Measurements from ENCODE around the gene DNAAF1. TPM values are rescaled to one million over a fixed set of nuclear protein-coding genes. Genes with fewer than 3 reads are reported as not detected.

DNAAF1 gene
- polyA plus RNA-seq, 1 of the 3 experiments (the other 2 are of a cell fraction): 0.35 TPM

DNA sequence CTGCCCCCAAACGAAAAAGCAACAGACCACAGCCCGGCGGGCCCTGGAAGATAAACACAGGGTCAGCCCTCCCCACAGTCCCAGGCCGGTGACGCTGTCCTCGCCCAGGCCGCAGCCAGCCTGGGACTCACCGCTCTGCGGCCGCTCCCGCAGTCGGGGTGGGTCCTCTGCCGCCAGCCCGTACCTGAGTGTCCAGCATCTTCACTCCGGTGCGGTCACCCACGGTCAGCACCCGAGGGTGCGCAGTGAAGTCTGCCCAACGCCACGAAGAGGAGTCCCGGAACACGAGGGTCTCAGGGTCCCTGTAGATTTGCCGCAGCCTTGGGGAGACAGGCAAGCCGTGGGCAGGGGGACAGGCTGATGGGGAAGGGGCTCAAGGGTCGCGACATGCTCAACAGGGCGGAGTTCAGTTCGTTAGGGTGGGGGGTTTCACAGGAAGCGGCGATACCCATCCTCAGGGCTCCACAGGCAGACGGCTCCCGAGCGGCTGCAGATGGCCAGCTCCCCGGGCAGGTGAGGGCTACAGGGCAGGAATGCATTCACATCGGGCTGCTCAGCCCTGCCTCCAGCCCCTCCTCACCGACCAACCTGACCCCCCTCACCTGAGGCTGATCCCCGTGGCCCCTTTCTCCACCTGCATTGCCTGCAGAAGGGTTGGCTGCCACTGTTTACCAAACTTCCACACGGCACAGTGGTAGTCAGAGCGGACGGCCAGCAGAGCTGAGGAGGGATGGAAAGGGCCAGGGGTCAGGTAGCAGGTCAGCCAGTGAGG lies 36.2 kb downstream of the DNAAF1 start:
- H3K9me3 ChIP-seq: no peaks in the 10 kb centered on the region
- H2AFZ ChIP-seq (ENCODE audit: low read depth): no peak overlapping the region
- ChIA-PET POLR2A (no interaction called here), CTCF (interaction anchor here (1.0 to 1.2 kb wide), 2 partner anchors 98 to 115 kb away, joined by 3 to 6 read pairs; no protein-coding TSS in a partner anchor)
- H3K36me3 ChIP-seq (replicated peaks in 1 of 2; ENCODE audit: control insufficient read depth in 1 of 2, insufficient read depth in 2 of 2, low read length in 1 of 2): peaks cover 0 to 65% of the 10 kb centered on the region in 2 experiments
- H3K4me1 ChIP-seq (ENCODE audit: control insufficient read depth in 1 of 2, insufficient read depth in 2 of 2, low read depth in 1 of 2, low read length in 1 of 2): peaks cover 0 to 11% of the 10 kb centered on the region in 2 experiments; a peak in 1 of 4 replicates
- no peaks in the 10 kb centered on the region for H3F3A ChIP-seq (replicated peaks; ENCODE audit: insufficient read depth)
- H3K27ac ChIP-seq (ENCODE audit: low read depth in 2 of 2, low read length in 1 of 2): no peak overlapping the region
- no peaks in the 10 kb centered on the region for H3K27me3 ChIP-seq (ENCODE audit: insufficient read depth)
- H4K20me1 ChIP-seq (ENCODE audit: insufficient read depth): 0 out of 2 replicates have a peak, but pooled peaks cover 5% of the 10 kb centered on the region
- TF ChIP-seq JUND (IDR thresholded peaks at IDR 0.05) (no peak), GABPA (IDR thresholded peaks at IDR 0.05; ENCODE audit: low read depth) (no peak), MAX (IDR thresholded peaks at IDR 0.05; ENCODE audit: low read depth) (no peak), TEAD4 (IDR thresholded peaks at IDR 0.05; ENCODE audit: borderline replicate concordance, insufficient read depth) (no peak), FOXM1 (IDR thresholded peaks at IDR 0.05; ENCODE audit: low read depth) (no peak), RXRA (IDR thresholded peaks at IDR 0.05; ENCODE audit: borderline replicate concordance, low read depth) (no peak), SIN3A (IDR thresholded peaks at IDR 0.05; ENCODE audit: borderline replicate concordance, low read depth, low read length) (no peak), CTCF (IDR thresholded peaks at IDR 0.05) (no peak), RAD21 (IDR thresholded peaks at IDR 0.05; ENCODE audit: low read length) (no peak), MEF2A (IDR thresholded peaks at IDR 0.05; ENCODE audit: borderline replicate concordance, low read depth) (no peak), ELF1 (IDR thresholded peaks at IDR 0.05) (no peak), REST (IDR thresholded peaks at IDR 0.05; ENCODE audit: low read depth, low read length) (no peak), CHD2 (IDR thresholded peaks at IDR 0.05; ENCODE audit: low read length, partially characterized antibody) (no peak)
- TF ChIP-seq, protein P1, sequence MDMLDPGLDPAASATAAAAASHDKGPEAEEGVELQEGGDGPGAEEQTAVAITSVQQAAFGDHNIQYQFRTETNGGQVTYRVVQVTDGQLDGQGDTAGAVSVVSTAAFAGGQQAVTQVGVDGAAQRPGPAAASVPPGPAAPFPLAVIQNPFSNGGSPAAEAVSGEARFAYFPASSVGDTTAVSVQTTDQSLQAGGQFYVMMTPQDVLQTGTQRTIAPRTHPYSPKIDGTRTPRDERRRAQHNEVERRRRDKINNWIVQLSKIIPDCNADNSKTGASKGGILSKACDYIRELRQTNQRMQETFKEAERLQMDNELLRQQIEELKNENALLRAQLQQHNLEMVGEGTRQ (IDR thresholded peaks at IDR 0.05; ENCODE audit: borderline replicate concordance, low read depth, low read length): no peak
- TF ChIP-seq, protein P2, sequence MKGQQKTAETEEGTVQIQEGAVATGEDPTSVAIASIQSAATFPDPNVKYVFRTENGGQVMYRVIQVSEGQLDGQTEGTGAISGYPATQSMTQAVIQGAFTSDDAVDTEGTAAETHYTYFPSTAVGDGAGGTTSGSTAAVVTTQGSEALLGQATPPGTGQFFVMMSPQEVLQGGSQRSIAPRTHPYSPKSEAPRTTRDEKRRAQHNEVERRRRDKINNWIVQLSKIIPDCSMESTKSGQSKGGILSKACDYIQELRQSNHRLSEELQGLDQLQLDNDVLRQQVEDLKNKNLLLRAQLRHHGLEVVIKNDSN (IDR thresholded peaks at IDR 0.05; ENCODE audit: borderline replicate concordance, low read depth): no peak
- TF ChIP-seq, protein P3, sequence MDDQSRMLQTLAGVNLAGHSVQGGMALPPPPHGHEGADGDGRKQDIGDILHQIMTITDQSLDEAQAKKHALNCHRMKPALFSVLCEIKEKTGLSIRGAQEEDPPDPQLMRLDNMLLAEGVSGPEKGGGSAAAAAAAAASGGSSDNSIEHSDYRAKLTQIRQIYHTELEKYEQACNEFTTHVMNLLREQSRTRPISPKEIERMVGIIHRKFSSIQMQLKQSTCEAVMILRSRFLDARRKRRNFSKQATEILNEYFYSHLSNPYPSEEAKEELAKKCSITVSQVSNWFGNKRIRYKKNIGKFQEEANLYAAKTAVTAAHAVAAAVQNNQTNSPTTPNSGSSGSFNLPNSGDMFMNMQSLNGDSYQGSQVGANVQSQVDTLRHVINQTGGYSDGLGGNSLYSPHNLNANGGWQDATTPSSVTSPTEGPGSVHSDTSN (IDR thresholded peaks at IDR 0.05): no peak
- peaks cover 28% of the 10 kb centered on the region for H3K79me2 ChIP-seq (ENCODE audit: insufficient read depth)
- DNase-seq: no peak
- H3K4me3 ChIP-seq (ENCODE audit: low read depth in 2 of 2, low read length in 1 of 2): no peak overlapping the region
- no peak overlapping the region for H3K9ac ChIP-seq
- no peak overlapping the region for H3K4me2 ChIP-seq
- 93% methylated on average over 3 of the region's 41 CpGs for WGBS (ENCODE audit: low lambda C conversion rate)
- no peaks in the 10 kb centered on the region for H3K9me2 ChIP-seq
